MM.1S (cell line): ENCODE data around the gene AADACL2.

ENCODE experiments used
- CTCF ChIP-seq: fragments of 300-600 bp; sonication (generic); IDR thresholded peaks from 2 replicates; pipeline ENCODE4 v1.5.1; 2016; ENCODE audit warnings: antibody characterized with exemption, low read length, mixed read lengths
- EZH2 ChIP-seq: fragments of 300-600 bp; sonication (generic); optimal IDR thresholded peaks from 2 replicates; pipeline ENCODE3; 2017; ENCODE audit warnings: low read depth, mild to moderate bottlenecking, antibody characterized with exemption, low read length, mixed read lengths
- EZH2phosphoT487 ChIP-seq: fragments of 300-600 bp; sonication (generic); IDR thresholded peaks from 2 replicates; pipeline ENCODE4 v1.6.1; 2018; ENCODE audit warnings: antibody characterized with exemption, low read length

- TF ChIP-seq EZH2 (no peak), CTCF (no peak), EZH2phosphoT487 (no peak)
Observed at GRCh38 chr3:151750678-151751077, 17.0 kb downstream of the AADACL2 start.
